ENCODE data around the gene TSSK6. TPM values are rescaled to one million over a fixed set of nuclear protein-coding genes. Genes with fewer than 3 reads are reported as not detected.

Gene TSSK6
- total and polyA plus RNA-seq, 8 donors: 0.69 to 2.5 (median 1.5) TPM

DNA sequence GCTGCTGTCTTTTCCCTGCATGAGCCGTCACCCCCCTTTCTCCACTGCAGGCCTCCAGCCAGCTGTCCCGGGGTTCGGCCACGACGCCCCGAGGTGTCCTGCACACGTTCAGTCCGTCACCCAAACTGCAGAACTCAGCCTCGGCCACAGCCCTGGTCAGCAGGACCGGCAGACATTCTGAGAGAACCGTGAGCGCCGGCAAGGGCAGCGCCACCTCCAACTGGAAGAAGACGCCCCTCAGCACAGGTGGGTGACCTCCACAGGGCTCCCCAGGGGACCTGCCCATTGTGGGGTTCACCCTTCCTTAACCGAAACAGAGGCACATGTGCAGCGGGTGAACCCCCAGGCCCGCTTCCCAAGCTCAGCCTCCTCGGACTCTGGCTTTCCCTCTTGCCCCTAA is 13.1 kb downstream of the TSSK6 start:
- peaks cover 0 to 57% (median 7%) of the 10 kb centered on the region in 3 donors for H3K36me3 ChIP-seq
- H3K27me3 ChIP-seq: no peaks in the 10 kb centered on the region
- DNase-seq (no peak), FAIRE-seq (no peak), ATAC-seq (no peak)
- WGBS, 2 donors: 95 to 96% methylated on average over 19 of the region's 19 CpGs
- no peak overlapping the region for H3K4me3 ChIP-seq
- intact Hi-C loops (cut with DNase I): no loop called here
- no peaks in the 10 kb centered on the region for H3K4me1 ChIP-seq
- no peak overlapping the region for H3K27ac ChIP-seq
- no peak for TF ChIP-seq CTCF (IDR thresholded peaks at IDR 0.05)
- no peaks in the 10 kb centered on the region for H3K9me3 ChIP-seq

- ATAC-seq (no peak), FAIRE-seq (no peak), DNase-seq (no peak)
- peaks cover 4 to 59% (median 7%) of the 10 kb centered on the region in 3 donors for H3K36me3 ChIP-seq
- TF ChIP-seq CTCF (IDR thresholded peaks at IDR 0.05): no peak
- WGBS, 2 donors: 96 to 97% methylated on average over 26 of the region's 26 CpGs
- H3K9me3 ChIP-seq: no peaks in the 10 kb centered on the region
- H3K27me3 ChIP-seq: no peaks in the 10 kb centered on the region
- no peak overlapping the region for H3K27ac ChIP-seq
- intact Hi-C loops (cut with DNase I): no loop called here
- no peaks in the 10 kb centered on the region for H3K4me1 ChIP-seq
- H3K4me3 ChIP-seq: no peak overlapping the region
These were observed 13.6 kb downstream of the TSSK6 start for GRCh38 chr19:19501798-19502197.

GRCh38 chr19:19500975-19501644 is 14.2 kb downstream of the TSSK6 start:
- Histone ChIP-seq H3K4me3 (no peak overlapping the region), H3K27me3 (no peaks in the 10 kb centered on the region), H3K4me1 (no peaks in the 10 kb centered on the region), H3K36me3 (peaks cover 7 to 55% (median 9%) of the 10 kb centered on the region in 3 donors), H3K9me3 (no peaks in the 10 kb centered on the region), H3K27ac (no peak overlapping the region)
- WGBS, 2 donors: 92 to 95% methylated on average over 34 of the region's 34 CpGs
- ATAC-seq: no peak
- DNase-seq: peak in 2 of 6 donors; percentile 10 to 74
- intact Hi-C loops (cut with DNase I): no loop called here
- FAIRE-seq: no peak
- no peak for TF ChIP-seq CTCF (IDR thresholded peaks at IDR 0.05)

- ATAC-seq (no peak), DNase-seq (no peak), FAIRE-seq (no peak)
- Histone ChIP-seq H3K27ac (no peak overlapping the region), H3K4me3 (no peak overlapping the region), H3K4me1 (no peaks in the 10 kb centered on the region), H3K27me3 (no peaks in the 10 kb centered on the region), H3K36me3 (peaks cover 7 to 43% (median 15%) of the 10 kb centered on the region in 3 donors), H3K9me3 (no peaks in the 10 kb centered on the region)
- intact Hi-C loops (cut with DNase I): no loop called here
- TF ChIP-seq CTCF (IDR thresholded peaks at IDR 0.05): no peak
- WGBS, 2 donors: 91 to 92% methylated on average over 18 of the region's 18 CpGs
These were observed 15.9 kb downstream of the TSSK6 start for GRCh38 chr19:19499272-19499995.

Measured in pancreas (tissue), 10 donors.